ENCODE data around the gene ATXN1. TPM values are rescaled to one million over a fixed set of nuclear protein-coding genes. Genes with fewer than 3 reads are reported as not detected.

Gene ATXN1
- total and polyA plus RNA-seq, 2 experiments from 2014 or later = 4.8 to 9.1 TPM

- Histone ChIP-seq H3K4me2 (no peak overlapping the region), H3K27me3 (ENCODE audit: insufficient read depth) (no peaks in the 10 kb centered on the region), H3K4me1 (ENCODE audit: insufficient read depth) (peaks cover 10% of the 10 kb centered on the region), H3K4me3 (no peak overlapping the region), H3K79me2 (replicated peaks; ENCODE audit: insufficient read depth) (no peaks in the 10 kb centered on the region), H4K20me1 (replicated peaks; ENCODE audit: insufficient read depth) (no peaks in the 10 kb centered on the region), H2AFZ (no peak overlapping the region), H3K36me3 (ENCODE audit: insufficient read depth) (no peaks in the 10 kb centered on the region), H3K27ac (ENCODE audit: low read depth) (no peak overlapping the region), H3K9me2 (ENCODE audit: insufficient read depth) (no peaks in the 10 kb centered on the region), H3F3A (replicated peaks; ENCODE audit: low read depth) (no peaks in the 10 kb centered on the region)
- no peak for TF ChIP-seq NANOG (IDR thresholded peaks at IDR 0.05; ENCODE audit: borderline replicate concordance)
- TF ChIP-seq POLR2AphosphoS5 (IDR thresholded peaks at IDR 0.05; ENCODE audit: low read depth) = no peak
- TF ChIP-seq, protein P1, sequence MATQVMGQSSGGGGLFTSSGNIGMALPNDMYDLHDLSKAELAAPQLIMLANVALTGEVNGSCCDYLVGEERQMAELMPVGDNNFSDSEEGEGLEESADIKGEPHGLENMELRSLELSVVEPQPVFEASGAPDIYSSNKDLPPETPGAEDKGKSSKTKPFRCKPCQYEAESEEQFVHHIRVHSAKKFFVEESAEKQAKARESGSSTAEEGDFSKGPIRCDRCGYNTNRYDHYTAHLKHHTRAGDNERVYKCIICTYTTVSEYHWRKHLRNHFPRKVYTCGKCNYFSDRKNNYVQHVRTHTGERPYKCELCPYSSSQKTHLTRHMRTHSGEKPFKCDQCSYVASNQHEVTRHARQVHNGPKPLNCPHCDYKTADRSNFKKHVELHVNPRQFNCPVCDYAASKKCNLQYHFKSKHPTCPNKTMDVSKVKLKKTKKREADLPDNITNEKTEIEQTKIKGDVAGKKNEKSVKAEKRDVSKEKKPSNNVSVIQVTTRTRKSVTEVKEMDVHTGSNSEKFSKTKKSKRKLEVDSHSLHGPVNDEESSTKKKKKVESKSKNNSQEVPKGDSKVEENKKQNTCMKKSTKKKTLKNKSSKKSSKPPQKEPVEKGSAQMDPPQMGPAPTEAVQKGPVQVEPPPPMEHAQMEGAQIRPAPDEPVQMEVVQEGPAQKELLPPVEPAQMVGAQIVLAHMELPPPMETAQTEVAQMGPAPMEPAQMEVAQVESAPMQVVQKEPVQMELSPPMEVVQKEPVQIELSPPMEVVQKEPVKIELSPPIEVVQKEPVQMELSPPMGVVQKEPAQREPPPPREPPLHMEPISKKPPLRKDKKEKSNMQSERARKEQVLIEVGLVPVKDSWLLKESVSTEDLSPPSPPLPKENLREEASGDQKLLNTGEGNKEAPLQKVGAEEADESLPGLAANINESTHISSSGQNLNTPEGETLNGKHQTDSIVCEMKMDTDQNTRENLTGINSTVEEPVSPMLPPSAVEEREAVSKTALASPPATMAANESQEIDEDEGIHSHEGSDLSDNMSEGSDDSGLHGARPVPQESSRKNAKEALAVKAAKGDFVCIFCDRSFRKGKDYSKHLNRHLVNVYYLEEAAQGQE (IDR thresholded peaks at IDR 0.05; ENCODE audit: unreplicated experiment) = no peak
- TF ChIP-seq, protein P2, sequence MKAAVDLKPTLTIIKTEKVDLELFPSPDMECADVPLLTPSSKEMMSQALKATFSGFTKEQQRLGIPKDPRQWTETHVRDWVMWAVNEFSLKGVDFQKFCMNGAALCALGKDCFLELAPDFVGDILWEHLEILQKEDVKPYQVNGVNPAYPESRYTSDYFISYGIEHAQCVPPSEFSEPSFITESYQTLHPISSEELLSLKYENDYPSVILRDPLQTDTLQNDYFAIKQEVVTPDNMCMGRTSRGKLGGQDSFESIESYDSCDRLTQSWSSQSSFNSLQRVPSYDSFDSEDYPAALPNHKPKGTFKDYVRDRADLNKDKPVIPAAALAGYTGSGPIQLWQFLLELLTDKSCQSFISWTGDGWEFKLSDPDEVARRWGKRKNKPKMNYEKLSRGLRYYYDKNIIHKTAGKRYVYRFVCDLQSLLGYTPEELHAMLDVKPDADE (IDR thresholded peaks at IDR 0.05) = no peak
- no peak for TF ChIP-seq ZNF331 (CRISPR knock-in tag; IDR thresholded peaks at IDR 0.05; ENCODE audit: low read depth)
- no peak for TF ChIP-seq ZNF462 (CRISPR knock-in tag; IDR thresholded peaks at IDR 0.05)
- TF ChIP-seq CTCF (conservative IDR thresholded peaks at IDR 0.05; ENCODE audit: low read depth in 2 of 2) = no peak
- no peak for TF ChIP-seq ZNF114 (CRISPR knock-in tag; IDR thresholded peaks at IDR 0.05)
- TF ChIP-seq JUNB (IDR thresholded peaks at IDR 0.05; ENCODE audit: unreplicated experiment) = no peak
- no peak for TF ChIP-seq CREB1 (CRISPR knock-in tag; IDR thresholded peaks at IDR 0.05; ENCODE audit: low read depth)
- TF ChIP-seq EZH2phosphoT487 (IDR thresholded peaks at IDR 0.05; ENCODE audit: unreplicated experiment) = no peak
- TF ChIP-seq EZH2 (IDR thresholded peaks at IDR 0.05; ENCODE audit: low read depth, unreplicated experiment) = no peak
- TF ChIP-seq STAT1 (IDR thresholded peaks at IDR 0.05; ENCODE audit: unreplicated experiment) = no peak
- Mint-ChIP-seq H3K4me3 (no peak overlapping the region), H3K4me1 (peaks cover 14% of the 10 kb centered on the region), H3K27me3 (ENCODE audit: insufficient read depth, low read depth, poor library complexity) (peaks cover under 1% of the 10 kb centered on the region), H3K9me3 (no peaks in the 10 kb centered on the region), H3K36me3 (ENCODE audit: low read depth) (no peaks in the 10 kb centered on the region), H3K27ac (no peak overlapping the region)
- no peak for DNase-seq (ENCODE audit: low spot score)
- ATAC-seq = no peak
Observed at GRCh38 chr6:16533721-16534136, 227.5 kb downstream of the ATXN1 start.

Data from GM23338 (cell line).